Stomach (tissue), 4 donors: ENCODE measurements around the gene LAMC1.

Source experiments
- CTCF ChIP-seq, 7 experiments: fragments of 450-650 bp in 4 of 7; fragments of 200-600 bp in 3 of 7; sonication (generic) in 3 of 7; IDR thresholded peaks; one replicate each; pipeline ENCODE4 v1.5.1; 2016 to 2019; ENCODE audit warnings: antibody characterized with exemption in 7 of 7, control low read depth in 2 of 7, mild to moderate bottlenecking in 1 of 7
- EP300 ChIP-seq: sonication (generic); formaldehyde crosslinking; IDR thresholded peaks from one replicate; pipeline ENCODE4 v1.6.1; 2017; ENCODE audit warnings: antibody characterized with exemption
- POLR2A ChIP-seq, 4 donors: fragments of 450-650 bp; IDR thresholded peaks; one replicate each; pipeline ENCODE4 v1.6.1; 2016; ENCODE audit warnings: antibody characterized with exemption in 4 of 4, control low read depth in 2 of 4, mild to moderate bottlenecking in 1 of 4, moderate library complexity in 1 of 4
- POLR2AphosphoS5 ChIP-seq, 3 donors: sonication (generic); formaldehyde crosslinking; IDR thresholded peaks; one replicate each; pipeline ENCODE4 v1.6.1; 2016; ENCODE audit warnings: antibody characterized with exemption in 3 of 3

- no peak for TF ChIP-seq POLR2A (IDR thresholded peaks at IDR 0.05)
- TF ChIP-seq EP300: no peak
- no peak for TF ChIP-seq POLR2AphosphoS5 (IDR thresholded peaks at IDR 0.05)
- TF ChIP-seq CTCF (IDR thresholded peaks at IDR 0.05): no peak
Observed at GRCh38 chr1:183069562-183070216, 46.5 kb downstream of the LAMC1 start.
